Subcutaneous abdominal adipose tissue (tissue), 5 donors: ENCODE measurements around the gene WWOX.
A peak's percentile ranks its signal among the peaks of the same experiment; 100 is the strongest.

Experiments used
- H3K27ac ChIP-seq: one replicate; pipeline ENCODE4 v1.7.0; 2013; ENCODE audit warnings: low read depth, mild to moderate bottlenecking, inconsistent platforms, low read length, moderate library complexity
- H3K27me3 ChIP-seq, 5 donors: one replicate each; pipeline ENCODE4 v1.7.0; 2013; ENCODE audit warnings: low read length in 5 of 5, inconsistent platforms in 1 of 5; ENCODE audit not compliant: control insufficient read depth in 5 of 5, insufficient read depth in 4 of 5
- H3K36me3 ChIP-seq, 5 donors: one replicate each; pipeline ENCODE4 v1.7.0; 2013; ENCODE audit warnings: low read length in 5 of 5; ENCODE audit not compliant: control insufficient read depth in 5 of 5, insufficient read depth in 5 of 5
- H3K4me1 ChIP-seq, 5 donors: one replicate each; pipeline ENCODE4 v1.7.0; 2013; ENCODE audit warnings: low read length in 5 of 5, mild to moderate bottlenecking in 3 of 5, moderate library complexity in 1 of 5; ENCODE audit not compliant: control insufficient read depth in 5 of 5, insufficient read depth in 5 of 5
- H3K4me3 ChIP-seq, 5 donors: one replicate each; pipeline ENCODE4 v1.7.0; 2013; ENCODE audit warnings: low read length in 5 of 5, low read depth in 1 of 5
- H3K9ac ChIP-seq, 5 donors: one replicate each; pipeline ENCODE4 v1.7.0; 2013; ENCODE audit warnings: low read length in 5 of 5, mild to moderate bottlenecking in 4 of 5, moderate library complexity in 3 of 5
- H3K9me3 ChIP-seq, 5 donors: one replicate each; pipeline ENCODE4 v1.7.0; 2013; ENCODE audit warnings: low read length in 5 of 5; ENCODE audit not compliant: control insufficient read depth in 5 of 5
- donor health status: healthy.
- donor health status: healthy.
- donor health status: healthy.
- donor health status: healthy.
- donor health status: healthy.

WWOX gene

DNA sequence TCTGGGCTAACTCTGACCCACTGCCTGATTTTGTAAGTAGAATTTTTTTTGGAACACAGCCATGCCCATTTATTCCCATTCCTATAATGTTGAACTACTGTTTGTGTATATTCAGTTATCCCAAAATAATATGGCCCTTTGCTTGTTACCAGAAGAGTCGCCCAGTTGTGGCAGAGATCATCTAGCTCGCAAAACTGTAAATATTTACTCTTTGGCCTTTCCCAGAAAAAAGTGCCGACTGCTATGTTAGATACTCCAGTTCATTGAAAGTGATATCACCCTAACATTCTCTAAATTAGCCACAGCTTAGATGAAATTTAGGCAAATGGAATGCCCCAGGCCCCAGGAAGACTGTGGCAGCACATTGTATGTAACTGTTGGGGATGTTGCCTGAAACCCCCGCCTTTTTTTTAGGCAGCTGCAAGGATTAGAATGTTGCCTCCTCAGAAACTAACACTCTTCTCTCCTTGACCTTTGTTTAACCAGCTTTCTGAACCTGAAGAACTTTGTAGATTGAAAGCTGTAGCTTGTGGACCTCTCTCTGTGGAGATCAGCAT is 19.1 kb downstream of the WWOX start:
- H3K27ac ChIP-seq = no peak overlapping the region
- H3K4me3 ChIP-seq = no peak overlapping the region
- H3K9ac ChIP-seq = no peak overlapping the region
- H3K9me3 ChIP-seq = no peaks in the 10 kb centered on the region
- no peaks in the 10 kb centered on the region for H3K27me3 ChIP-seq
- peaks cover 0 to 14% (median 6%) of the 10 kb centered on the region in 5 donors for H3K4me1 ChIP-seq
- H3K36me3 ChIP-seq = peaks cover 10 to 39% (median 19%) of the 10 kb centered on the region in 5 donors

DNA sequence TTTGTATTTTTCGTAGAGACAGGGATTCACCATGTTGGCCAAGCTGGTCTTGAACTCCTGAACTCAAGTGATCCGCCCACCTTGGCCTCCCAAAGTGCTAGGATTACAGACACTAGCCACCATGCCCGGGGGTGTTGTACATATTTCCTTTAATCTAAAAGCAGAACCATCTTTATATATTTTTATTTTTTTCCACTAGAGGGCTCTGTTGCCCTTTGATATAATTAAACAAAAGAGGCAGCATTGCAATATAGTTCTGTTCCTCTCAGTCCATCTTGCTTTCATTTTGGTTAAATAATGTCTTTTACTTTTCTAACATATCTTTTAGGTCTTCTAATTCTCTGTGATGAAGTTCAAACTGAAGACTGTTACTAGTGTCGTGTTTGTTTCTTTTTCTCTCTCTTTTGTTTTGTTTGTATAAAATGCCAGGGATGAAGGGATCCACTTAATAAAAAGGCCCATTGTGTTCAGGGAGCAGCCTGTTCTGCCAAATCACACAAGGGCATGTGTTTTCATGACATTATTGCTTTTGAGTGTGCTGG is 23.4 kb downstream of the WWOX start:
- no peaks in the 10 kb centered on the region for H3K27me3 ChIP-seq
- no peak overlapping the region for H3K4me3 ChIP-seq
- peaks cover 4 to 26% (median 14%) of the 10 kb centered on the region in 5 donors for H3K4me1 ChIP-seq
- no peak overlapping the region for H3K27ac ChIP-seq
- H3K9me3 ChIP-seq = no peaks in the 10 kb centered on the region
- peaks cover 0 to 15% (median 5%) of the 10 kb centered on the region in 5 donors for H3K36me3 ChIP-seq
- no peak overlapping the region for H3K9ac ChIP-seq

DNA sequence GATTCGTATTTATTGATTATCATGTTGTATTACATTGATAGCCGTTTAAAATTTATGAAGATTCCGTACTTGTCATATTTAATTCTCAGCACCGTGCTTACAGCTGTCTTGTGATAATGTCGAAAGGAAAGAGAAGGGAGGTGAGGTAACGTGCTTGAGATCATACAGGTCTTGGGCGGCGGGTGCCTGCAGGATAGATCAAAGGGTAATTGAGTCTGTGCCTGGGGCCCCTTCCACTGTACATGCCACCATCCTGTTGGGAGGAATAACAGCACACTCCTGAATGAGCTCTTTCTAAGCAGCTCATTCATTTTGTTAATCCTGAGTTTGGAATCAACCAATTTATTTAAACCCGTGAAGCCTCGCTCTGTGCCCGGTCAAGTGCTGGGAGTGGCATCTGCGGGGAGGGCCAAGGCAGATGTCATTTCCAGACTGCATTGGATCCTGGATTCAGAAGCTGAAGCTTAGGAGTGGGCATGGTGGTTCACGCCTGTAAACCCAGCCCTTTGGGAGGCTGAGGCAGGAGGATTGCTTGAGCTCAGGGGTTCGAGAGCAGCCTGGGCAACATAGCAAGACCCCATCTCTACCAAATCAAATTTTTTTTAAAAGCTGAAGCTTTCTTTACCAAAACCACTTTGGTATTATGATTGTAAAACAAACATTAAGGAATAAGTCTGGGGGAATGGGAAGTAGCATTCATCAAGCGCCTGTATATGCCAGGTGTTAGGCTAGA is 25.8 kb downstream of the WWOX start:
- H3K27ac ChIP-seq = no peak overlapping the region
- H3K36me3 ChIP-seq = no peaks in the 10 kb centered on the region
- H3K4me3 ChIP-seq = no peak overlapping the region
- no peak overlapping the region for H3K9ac ChIP-seq
- H3K9me3 ChIP-seq = peaks cover 0 to 3% (median 0%) of the 10 kb centered on the region in 5 donors
- H3K27me3 ChIP-seq = no peaks in the 10 kb centered on the region
- H3K4me1 ChIP-seq = peaks cover 8 to 35% (median 24%) of the 10 kb centered on the region in 5 donors

GRCh38 chr16:78126662-78127061 is 27.2 kb downstream of the WWOX start:
- no peaks in the 10 kb centered on the region for H3K36me3 ChIP-seq
- peak overlapping the region in 3 of 5 donors; percentile 4 to 40 (median 17) for H3K4me3 ChIP-seq
- H3K4me1 ChIP-seq = peaks cover 8 to 35% (median 24%) of the 10 kb centered on the region in 5 donors
- peaks cover 0 to 6% (median 0%) of the 10 kb centered on the region in 5 donors for H3K9me3 ChIP-seq
- peak overlapping the region; percentile 4 for H3K27ac ChIP-seq
- no peaks in the 10 kb centered on the region for H3K27me3 ChIP-seq
- H3K9ac ChIP-seq = no peak overlapping the region

DNA sequence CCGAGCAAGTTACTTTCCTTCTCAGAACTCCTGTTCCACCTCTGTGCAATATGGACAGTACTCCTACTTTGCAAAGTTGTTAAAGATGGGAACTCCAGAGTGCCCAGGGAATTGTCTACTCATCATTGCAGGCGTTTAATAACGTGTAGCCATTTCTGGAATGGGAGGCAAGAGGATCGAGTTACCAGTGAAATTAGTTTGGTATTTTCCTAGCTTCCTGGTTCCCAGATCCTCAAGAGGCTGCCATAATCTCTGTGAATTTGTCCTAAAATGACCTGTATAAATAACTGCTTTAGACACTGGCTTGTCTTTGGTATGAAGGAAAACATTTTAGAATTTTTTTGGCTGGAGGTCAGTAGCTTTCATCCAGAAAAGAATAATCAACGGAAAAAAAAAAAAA is 27.7 kb downstream of the WWOX start:
- no peaks in the 10 kb centered on the region for H3K36me3 ChIP-seq
- peak overlapping the region in 4 of 5 donors; percentile 4 to 40 (median 26) for H3K4me3 ChIP-seq
- no peak overlapping the region for H3K9ac ChIP-seq
- peak overlapping the region; percentile 4 for H3K27ac ChIP-seq
- H3K9me3 ChIP-seq = peaks cover 0 to 6% (median 0%) of the 10 kb centered on the region in 5 donors
- peaks cover 8 to 35% (median 24%) of the 10 kb centered on the region in 5 donors for H3K4me1 ChIP-seq
- no peaks in the 10 kb centered on the region for H3K27me3 ChIP-seq

DNA sequence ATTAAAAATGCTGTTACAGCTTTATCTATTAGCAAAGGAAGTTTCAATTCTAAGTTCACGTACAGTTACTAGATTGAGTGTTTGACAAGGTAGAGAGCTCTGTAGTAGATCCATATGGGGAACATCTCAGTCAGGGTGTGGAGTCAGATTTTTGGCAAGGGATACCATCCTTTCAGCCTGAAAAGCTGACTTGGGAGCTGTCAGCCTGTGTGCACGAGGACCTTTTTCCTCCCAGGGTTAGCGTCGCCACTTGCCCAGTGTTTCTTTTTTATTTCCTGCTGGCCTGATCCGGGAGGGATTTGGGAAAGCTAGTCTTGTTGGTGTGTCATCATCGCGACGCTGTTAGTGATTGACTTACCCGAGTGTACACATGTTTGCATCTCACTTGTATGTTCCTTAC is 29.5 kb downstream of the WWOX start:
- Histone ChIP-seq H3K9ac (peak overlapping the region in 1 of 5 donors; percentile 17), H3K4me3 (peak overlapping the region in 4 of 5 donors; percentile 30 to 39 (median 34)), H3K9me3 (peaks cover 0 to 6% (median 0%) of the 10 kb centered on the region in 5 donors), H3K36me3 (peaks cover 0 to 3% (median 0%) of the 10 kb centered on the region in 5 donors), H3K27me3 (no peaks in the 10 kb centered on the region), H3K4me1 (peaks cover 8 to 29% (median 19%) of the 10 kb centered on the region in 5 donors), H3K27ac (no peak overlapping the region)

GRCh38 chr16:78129349-78129748 is 29.9 kb downstream of the WWOX start:
- H3K9me3 ChIP-seq = peaks cover 0 to 6% (median 0%) of the 10 kb centered on the region in 5 donors
- no peaks in the 10 kb centered on the region for H3K27me3 ChIP-seq
- peaks cover 0 to 3% (median 0%) of the 10 kb centered on the region in 5 donors for H3K36me3 ChIP-seq
- H3K4me3 ChIP-seq = peak overlapping the region in 3 of 5 donors; percentile 33 to 39 (median 35)
- H3K9ac ChIP-seq = no peak overlapping the region
- no peak overlapping the region for H3K27ac ChIP-seq
- H3K4me1 ChIP-seq = peaks cover 8 to 29% (median 19%) of the 10 kb centered on the region in 5 donors

DNA sequence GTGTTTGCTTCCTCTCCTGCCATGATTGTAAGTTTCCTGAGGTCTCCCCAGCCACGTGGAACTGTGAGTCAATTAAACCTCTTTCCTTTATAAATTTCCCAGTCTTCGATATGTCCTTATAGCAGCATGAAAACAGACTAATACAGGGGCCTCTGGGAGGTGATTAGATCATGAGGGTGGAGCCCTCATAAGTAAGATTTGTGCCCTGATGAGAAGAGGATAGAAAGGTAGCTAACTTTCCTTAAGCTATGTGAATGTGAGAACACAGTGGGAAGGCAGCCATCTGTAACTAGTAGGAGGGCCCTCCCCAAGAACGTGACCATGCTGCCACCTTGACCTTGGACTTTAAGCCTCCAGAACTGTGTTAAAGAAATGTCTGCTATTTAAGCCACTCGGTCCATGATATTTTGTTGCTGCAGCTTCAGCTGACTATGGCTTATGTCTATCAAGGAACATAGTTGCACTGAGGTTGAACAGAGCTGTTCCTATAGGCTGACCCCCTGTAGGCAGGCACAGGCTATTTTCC is 30.7 kb downstream of the WWOX start:
- H3K4me1 ChIP-seq = peaks cover 8 to 29% (median 19%) of the 10 kb centered on the region in 5 donors
- peaks cover 0 to 3% (median 0%) of the 10 kb centered on the region in 5 donors for H3K36me3 ChIP-seq
- H3K9ac ChIP-seq = no peak overlapping the region
- no peaks in the 10 kb centered on the region for H3K27me3 ChIP-seq
- H3K27ac ChIP-seq = no peak overlapping the region
- peaks cover 0 to 6% (median 0%) of the 10 kb centered on the region in 5 donors for H3K9me3 ChIP-seq
- H3K4me3 ChIP-seq = no peak overlapping the region

- Histone ChIP-seq H3K27ac (no peak overlapping the region), H3K9ac (no peak overlapping the region), H3K9me3 (peaks cover 0 to 6% (median 0%) of the 10 kb centered on the region in 5 donors), H3K4me3 (no peak overlapping the region), H3K4me1 (peaks cover 8 to 29% (median 19%) of the 10 kb centered on the region in 5 donors), H3K36me3 (peaks cover 0 to 3% (median 0%) of the 10 kb centered on the region in 5 donors), H3K27me3 (no peaks in the 10 kb centered on the region)
These were observed 31.5 kb downstream of the WWOX start for GRCh38 chr16:78130950-78131349.
